Measurements from ENCODE around the gene HOXA3.

HOXA3 gene

DNA sequence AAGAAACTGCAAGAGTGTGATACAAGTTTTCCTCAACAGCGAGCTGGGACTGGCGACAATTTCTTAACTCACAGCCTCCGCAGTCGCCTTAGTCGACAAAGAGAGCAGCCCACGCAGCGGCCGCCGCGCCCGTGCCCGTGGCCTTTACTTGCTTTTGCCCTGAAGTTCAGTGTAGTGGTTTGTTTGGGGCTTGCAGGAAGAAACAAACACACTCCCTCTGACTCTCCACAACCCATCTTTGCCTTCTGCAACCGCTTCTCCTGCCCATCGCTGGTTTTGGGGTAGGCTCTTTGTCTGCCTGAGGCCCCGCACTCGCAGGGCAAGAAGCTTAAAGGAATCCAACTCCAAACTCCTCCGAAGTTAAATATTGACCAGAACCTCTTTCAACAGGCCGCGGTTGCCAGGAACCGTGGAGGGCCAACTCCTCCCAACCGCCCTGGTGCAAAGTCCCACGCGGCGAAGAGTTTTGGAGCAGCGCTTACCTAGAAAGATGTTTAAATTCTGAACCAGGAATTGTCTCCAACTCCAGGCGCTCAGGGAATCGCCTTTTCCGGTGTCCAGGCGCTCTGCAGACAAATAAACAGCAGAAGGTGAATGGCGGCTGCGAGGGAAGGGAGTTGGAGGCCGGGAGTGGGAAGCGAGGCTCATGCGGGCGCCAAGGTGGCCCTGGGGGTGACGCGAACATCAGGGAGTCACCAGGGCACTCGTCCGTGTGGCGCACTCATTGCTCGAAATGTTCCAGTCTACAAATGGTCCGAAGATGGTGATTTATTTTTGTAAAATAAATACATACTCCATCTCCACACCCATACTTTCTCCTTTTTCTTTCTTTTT is 30.1 kb downstream of the HOXA3 start:
- no peak overlapping the region for H3K27ac ChIP-seq
- DNase-seq (ENCODE audit: low read depth, low spot score), result no peak

DNA sequence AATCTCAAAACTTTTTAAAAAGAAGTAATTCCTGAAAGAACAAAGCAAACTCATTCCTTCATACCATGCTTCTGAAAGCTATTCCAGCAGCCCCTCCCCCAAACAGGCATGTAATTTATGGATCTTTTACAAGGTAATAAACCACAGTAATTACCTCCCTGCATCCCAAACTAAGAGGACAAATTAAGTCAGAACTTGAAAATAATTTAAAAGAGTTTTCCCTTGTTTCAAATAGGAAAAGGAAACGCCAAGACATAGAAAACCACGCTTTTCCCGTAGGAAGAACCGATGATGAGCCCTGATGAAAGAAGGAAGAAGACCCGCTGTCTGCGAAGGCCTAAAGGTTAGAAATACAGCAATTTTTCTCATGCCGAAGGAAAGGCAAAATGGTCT is 30.7 kb downstream of the HOXA3 start:
- no peak overlapping the region for H3K27ac ChIP-seq
- DNase-seq (ENCODE audit: low read depth, low spot score), result no peak

GRCh38 chr7:27119412-27119911 is 32.9 kb downstream of the HOXA3 start:
- no peak for DNase-seq (ENCODE audit: low read depth, low spot score)
- no peak overlapping the region for H3K27ac ChIP-seq

DNA sequence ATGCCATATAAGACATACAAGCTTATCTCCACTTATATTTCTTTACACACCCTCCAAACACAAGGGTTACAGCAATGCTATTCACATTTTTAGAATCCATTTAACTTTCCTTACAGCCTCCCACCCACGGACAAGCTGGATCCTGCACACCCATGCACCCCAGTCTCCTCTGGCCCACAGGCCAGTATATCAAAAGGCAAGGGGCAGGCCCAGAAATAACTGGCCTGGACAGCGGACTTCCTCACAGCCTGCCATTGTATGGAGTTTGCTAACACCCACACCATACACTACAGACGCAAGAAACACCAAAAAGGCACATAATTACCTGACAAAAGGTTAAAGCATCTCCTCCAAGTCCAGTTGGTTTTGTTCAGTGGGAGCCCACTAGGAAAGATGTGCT is 33.8 kb downstream of the HOXA3 start:
- DNase-seq (ENCODE audit: low read depth, low spot score), result no peak
- no peak overlapping the region for H3K27ac ChIP-seq

DNA sequence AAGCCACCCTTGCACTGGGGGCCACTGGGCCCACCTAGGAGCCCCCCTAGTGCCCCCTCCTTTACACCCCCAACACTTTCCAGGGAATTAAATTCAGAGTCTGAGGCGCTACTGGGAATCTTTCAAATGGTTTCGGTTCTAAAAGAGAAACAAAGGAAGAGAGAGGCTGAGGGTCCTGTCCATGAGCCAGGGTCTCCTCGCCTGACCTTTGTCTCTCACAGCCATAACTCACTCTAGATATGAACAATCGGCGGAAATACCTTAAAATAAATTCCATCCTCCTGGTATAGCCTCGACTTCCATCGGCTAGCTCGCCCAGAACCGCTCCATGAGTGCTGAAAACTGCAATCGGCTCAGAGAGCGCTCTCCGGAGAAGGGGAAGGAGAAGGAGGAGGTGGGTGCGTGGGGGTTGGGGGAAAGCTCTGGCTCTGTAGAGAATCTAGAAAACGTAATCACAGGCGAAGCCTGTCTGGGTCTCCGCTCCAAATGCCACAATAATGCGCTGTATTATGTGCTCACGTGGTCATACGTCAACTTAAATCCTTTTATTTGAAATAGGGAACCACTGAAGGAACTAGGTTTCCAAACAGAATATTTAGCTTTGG is 34.4 kb downstream of the HOXA3 start:
- no peak for DNase-seq (ENCODE audit: low read depth, low spot score)
- no peak overlapping the region for H3K27ac ChIP-seq

DNA sequence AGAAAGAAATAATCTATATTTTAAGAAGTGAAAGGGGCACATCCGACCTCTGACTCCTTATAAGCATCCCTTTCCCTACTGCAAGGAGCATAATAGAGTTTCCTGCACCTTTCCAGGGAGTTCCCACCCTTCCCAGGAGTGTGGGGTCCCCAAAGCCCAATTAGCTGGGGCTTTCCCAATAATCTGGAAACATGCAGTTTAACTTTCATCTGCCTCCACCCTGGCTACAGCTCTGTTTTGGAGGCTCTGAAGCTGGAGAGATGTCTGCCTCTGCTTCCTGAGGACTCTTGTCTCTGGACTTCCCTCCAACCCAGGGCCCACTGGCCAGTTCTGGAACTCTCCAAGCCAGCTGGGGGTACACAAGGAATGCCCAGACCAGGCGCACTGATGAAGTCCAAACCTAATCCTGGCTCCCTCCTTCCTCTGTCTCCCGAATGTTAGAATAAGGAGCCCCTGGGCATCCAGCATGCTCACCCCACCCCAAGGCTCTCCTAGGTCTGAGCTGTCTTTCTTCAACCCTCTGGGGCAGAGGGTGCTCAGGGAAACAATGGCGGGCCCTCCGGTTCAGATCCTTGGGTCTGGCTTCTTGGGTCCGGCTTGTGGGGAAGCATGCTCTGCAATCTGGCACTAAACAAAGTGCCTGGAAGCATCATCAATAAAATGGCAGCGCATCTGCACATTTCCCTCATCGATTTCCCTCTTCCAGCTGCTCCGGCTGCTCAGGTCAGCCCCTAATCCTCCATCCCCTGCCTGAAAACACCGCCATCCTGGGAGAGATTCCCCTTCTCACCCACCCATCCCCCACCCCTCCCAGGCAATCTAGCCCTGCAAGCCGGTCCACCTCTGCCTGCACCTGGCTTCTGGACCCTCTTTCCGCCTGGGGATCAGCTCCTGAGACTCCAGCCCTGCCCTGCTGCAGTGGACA is 35.2 kb downstream of the HOXA3 start:
- no peak overlapping the region for H3K27ac ChIP-seq
- no peak for DNase-seq (ENCODE audit: low read depth, low spot score)

GRCh38 chr7:27116031-27116961 is 36.1 kb downstream of the HOXA3 start:
- peak overlapping the region; percentile 82 for H3K27ac ChIP-seq
- DNase-seq (ENCODE audit: low read depth, low spot score), result no peak

- H3K27ac ChIP-seq, result peak overlapping the region; percentile 82
- DNase-seq (ENCODE audit: low read depth, low spot score), result no peak
Measured at GRCh38 chr7:27115221-27116026, 37.0 kb downstream of the HOXA3 start.

DNA sequence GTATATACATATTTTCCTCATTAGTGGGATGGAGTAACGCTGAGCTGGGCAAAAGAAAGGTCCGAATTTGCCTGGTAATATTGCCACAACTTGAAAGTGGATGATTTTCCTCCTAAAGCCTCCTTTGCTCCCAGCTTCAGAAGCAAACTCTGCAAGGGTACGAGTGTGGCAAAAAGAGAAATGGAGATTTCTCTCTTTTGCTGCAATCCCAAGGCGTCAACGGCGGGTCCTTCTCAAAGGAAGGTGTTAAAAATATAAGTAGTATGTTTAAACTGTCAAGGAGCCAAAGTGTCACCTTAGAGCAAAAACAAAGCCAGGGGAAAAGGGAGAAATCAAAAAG is 37.5 kb downstream of the HOXA3 start:
- peak overlapping the region; percentile 82 for H3K27ac ChIP-seq
- no peak for DNase-seq (ENCODE audit: low read depth, low spot score)

GRCh38 chr7:27113991-27114769 is 38.2 kb downstream of the HOXA3 start:
- H3K27ac ChIP-seq, result peak overlapping the region; percentile 82

DNA sequence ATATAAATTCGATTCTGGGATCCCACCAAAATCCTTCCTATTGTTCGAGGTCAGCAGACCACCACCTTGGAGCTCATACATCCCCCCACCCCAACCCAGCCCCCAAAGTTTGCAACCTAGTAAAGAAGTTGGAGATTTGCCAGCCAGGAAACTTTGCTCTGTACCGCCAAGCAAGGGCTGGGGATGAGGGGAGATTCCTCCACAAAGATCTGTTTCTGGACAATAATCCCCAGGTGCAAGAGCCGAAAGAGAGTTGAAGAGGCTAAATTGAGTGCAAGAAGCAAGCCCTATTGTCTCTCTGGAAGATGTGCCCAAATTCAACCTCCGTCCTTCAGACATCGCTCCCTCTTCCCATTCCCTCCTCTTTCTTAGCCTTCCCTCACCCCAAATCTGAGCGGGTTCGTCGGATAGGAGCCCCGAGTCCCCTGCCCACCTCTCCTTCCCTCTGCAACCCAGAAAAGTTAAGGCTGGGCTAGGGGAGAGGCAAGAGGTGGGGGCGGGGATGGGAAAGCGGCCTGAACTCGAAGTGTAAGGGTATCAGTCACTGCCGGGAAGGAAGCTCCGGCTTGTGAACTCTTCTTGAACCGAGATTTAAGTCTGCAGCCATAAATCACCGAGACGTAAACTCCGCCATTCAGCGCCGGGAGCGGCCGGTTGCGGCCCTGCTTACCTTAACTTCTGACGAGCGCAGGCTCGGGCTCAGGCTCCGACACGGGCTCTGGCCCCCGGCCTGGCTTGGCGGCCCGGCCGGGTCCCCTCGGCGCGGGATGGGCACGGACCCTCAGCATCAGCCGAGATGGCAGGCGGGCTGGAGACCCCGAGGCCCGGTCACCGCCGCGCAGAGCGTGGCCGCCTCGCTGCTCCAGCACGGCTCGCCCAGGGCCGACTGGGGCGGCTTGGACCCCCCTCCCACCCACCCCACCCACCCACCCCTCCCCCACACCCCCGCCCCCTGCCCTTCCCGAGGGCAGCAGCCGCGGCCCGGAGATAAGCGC is 39.1 kb downstream of the HOXA3 start:
- peak; percentile 80 for DNase-seq (ENCODE audit: low read depth, low spot score)

More at GRCh38 chr7:27113991-27114769, 38.2 kb downstream of the HOXA3 start:
- DNase-seq (ENCODE audit: low read depth, low spot score), result no peak

DNA sequence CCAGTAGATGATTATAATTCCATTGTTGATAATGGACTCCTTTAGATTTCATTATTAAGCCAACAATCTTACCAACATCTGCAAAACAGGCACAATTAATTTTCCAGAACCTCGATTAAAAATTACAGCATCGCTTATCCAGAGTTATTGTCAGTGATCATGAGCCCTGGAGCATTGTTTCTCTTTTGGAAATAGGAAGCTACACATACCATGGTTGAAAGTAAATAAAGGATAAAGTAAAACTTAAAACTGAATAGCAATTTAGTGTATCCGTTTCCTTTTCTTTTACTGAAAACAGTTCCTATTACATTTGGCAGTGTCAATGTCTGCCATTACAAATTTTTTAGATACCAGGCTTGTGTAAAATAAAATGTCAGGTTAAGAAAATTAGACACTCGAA is 40.0 kb downstream of the HOXA3 start:
- peak overlapping the region; percentile 82 for H3K27ac ChIP-seq
- DNase-seq (ENCODE audit: low read depth, low spot score), result no peak

More for the DNA sequence above, 39.1 kb downstream of the HOXA3 start:
- peak overlapping the region; percentile 82 for H3K27ac ChIP-seq

DNA sequence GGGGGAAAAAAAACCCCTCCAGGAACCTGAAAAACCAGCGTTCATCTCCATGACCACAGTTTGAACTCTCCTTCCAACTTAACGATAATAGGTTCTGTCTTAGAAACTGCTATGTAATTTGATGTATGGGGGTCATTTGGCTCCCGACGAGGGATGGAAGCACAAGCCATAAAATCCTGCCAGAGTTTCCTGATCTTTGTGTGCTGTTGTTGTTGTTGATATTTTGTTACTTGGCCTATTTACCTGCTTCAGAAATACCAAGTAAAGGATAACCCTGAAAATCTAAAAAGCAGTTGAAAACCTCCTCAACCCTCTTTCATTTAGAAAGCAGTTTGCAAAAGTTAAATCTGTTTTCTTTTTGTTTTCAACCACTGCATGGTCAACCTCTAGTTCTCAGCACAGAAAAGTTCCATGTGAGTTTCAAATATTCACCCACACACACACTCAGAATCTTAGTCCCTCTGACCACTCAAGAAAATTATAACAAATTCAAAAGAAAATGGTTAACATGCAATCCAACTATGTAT is 40.6 kb downstream of the HOXA3 start:
- DNase-seq (ENCODE audit: low read depth, low spot score), result no peak
- H3K27ac ChIP-seq, result peak overlapping the region; percentile 82

- H3K27ac ChIP-seq, result peak overlapping the region; percentile 82
- DNase-seq (ENCODE audit: low read depth, low spot score), result no peak
Measured at GRCh38 chr7:27111042-27111750, 41.2 kb downstream of the HOXA3 start.

DNA sequence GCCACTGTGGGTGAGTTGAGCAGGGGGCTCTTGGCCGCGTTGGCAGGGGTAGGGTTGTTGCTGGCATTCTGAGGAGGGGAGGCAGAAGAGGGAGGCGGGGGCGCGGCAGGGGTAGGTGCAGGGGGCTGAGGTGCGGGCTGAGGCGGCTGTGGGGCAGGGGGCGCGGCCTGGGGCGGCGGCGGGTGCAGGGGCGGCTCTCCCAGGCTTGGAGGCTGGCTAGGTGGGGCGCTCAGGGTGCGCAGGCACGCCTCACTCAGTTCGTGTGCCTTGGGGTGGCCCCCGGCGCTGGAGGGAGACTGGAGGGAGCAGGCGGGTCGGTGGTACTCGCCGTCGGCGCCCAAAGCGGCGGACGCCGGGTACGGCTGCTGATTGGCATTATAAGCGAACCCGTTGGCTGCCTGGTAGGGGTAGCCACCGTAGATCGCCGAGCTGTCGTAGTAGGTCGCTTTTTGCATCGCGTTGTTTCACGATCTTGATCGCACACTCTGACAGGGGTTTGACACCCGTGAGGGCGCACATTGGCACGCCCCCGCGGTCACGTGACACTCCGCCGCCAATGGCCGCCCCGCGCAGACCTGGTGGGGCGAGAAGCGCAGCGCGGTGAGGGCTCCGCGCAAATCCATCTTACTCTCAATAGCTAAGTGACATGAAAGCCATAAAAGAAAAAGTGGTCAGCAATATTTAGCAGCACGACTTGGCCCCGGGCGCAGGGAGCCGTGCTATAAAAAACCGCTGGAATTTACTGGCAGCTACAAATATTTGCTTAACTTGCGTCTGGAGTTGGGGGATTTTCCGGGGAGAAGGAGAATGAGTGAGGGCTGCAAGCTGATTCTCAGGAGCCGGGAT is 42.0 kb downstream of the HOXA3 start:
- DNase-seq (ENCODE audit: low read depth, low spot score), result no peak
- peak overlapping the region; percentile 82 for H3K27ac ChIP-seq

All from epithelial cell of prostate (primary cell).